Tibial nerve (tissue), 4 donors: Measurements from ENCODE around the gene TMEM223.

Experiments used
- CTCF ChIP-seq, 5 experiments: fragments of 200-600 bp in 3 of 5; fragments of 450-650 bp in 2 of 5; sonication (generic) in 3 of 5; IDR thresholded peaks; one replicate each; pipeline ENCODE4 v1.5.1; 2016 to 2019; ENCODE audit warnings: antibody characterized with exemption in 5 of 5, mild to moderate bottlenecking in 3 of 5, moderate library complexity in 2 of 5
- EP300 ChIP-seq, 2 donors: sonication (generic); formaldehyde crosslinking; IDR thresholded peaks; one replicate each; pipeline ENCODE4 v1.6.1; 2017; ENCODE audit warnings: antibody characterized with exemption in 2 of 2, mild to moderate bottlenecking in 1 of 2
- POLR2A ChIP-seq, 2 donors: fragments of 450-650 bp; IDR thresholded peaks; one replicate each; pipeline ENCODE4 v1.6.1; 2017; ENCODE audit warnings: antibody characterized with exemption in 2 of 2, mild to moderate bottlenecking in 2 of 2, moderate library complexity in 2 of 2

DNA sequence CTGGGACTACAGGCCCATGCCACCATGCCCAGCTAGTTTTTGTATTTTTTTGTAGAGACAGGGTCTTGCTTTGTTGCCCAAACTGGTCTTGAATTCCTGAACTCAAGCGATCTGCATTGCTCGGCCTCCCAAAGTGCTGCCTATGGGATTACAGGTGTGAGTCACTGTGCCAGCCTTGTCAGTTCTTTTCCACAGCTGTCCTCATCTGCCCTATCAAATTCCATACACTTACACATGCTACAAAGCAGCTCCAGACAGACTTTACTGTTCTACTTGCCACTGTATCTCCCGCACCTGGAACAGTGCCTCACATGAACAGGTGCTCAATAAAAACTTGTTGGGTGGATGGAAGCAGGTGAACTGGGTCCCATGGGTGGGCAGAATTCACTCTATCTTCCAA is 31.9 kb upstream of the TMEM223 start:
- TF ChIP-seq CTCF (IDR thresholded peaks at IDR 0.05), result no peak
- TF ChIP-seq POLR2A (IDR thresholded peaks at IDR 0.05), result no peak
- no peak for TF ChIP-seq EP300 (IDR thresholded peaks at IDR 0.05)
